Heart left ventricle (tissue), 13 donors: Measurements from ENCODE around the gene NAA16.
"Not testable (repeated sequence)": the region's sequence is repeated elsewhere in the genome, so short reads cannot be mapped to it uniquely, and the experiment has no call there.

Experiments
- POLR2A ChIP-seq, 2 donors: fragments of 450-650 bp; IDR thresholded peaks; one replicate each; pipeline ENCODE4 v1.6.1; 2017; ENCODE audit warnings: antibody characterized with exemption in 2 of 2, mild to moderate bottlenecking in 2 of 2, moderate library complexity in 2 of 2
- TF ChIP-seq, protein P1 (sequence below), 12 donors: fragments of 200-600 bp; sonication (generic) in 4 of 12; IDR thresholded peaks; one replicate each; pipeline versions ENCODE4 v1.5.0 to v1.8.0; 2018 to 2022; ENCODE audit warnings: antibody characterized with exemption in 12 of 12, mild to moderate bottlenecking in 5 of 12
- donor health status: ischemic (EF 13 %, LVEDD 7.1; RV severe dilation, severe dysfunction).
- donor health status: DM: no; HTN: yes; CAD: no.
- donor health status: DM: no; HTN: no; CAD: no.
- donor health status: ischemic (EF 25% LVEDD 6.9; RV normal size, moderate dysfunction).
- donor health status: ischemic (EF 25% LVEDD 5.7; RV mildly dilated, moderate dysfunction).
- donor health status: ischemic (EF 35%, LVEDD 5.7; RV mildly dilated, moderate dysfunction).
- donor health status: nonischemic (EF 11% LVEDD 7.7; RV severe dilation, severe dysfunction).
- donor health status: DM: yes; HTN: yes; CAD: no.
- donor health status: PGD.
- donor health status: ischemic (EF 29% LVEDD 5.4; RV normal size, mild dysfunction).
- donor health status: nonischemic (EF 23%, LVEDD 6.1; RV moderate dilation, normal function).

DNA sequence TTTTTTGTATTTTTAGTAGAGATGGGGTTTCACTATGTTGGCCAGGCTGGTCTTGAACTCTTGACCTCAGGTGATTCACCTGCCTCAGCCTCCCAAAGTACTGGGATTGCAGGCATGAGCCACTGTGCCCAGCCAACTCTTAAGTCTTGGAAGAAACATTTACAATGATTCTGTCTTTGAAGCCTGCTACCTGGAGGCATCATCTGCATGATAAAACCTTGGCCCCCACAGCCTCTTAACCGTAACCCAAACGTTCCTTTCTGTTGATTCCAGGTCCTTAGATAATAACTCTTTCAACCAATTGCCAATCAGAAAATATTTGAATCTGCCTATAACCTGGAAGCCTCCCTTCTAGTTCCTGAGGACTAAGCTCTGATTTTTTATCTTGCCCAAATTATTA, 31.9 kb upstream of the NAA16 start:
- TF ChIP-seq, protein P1, sequence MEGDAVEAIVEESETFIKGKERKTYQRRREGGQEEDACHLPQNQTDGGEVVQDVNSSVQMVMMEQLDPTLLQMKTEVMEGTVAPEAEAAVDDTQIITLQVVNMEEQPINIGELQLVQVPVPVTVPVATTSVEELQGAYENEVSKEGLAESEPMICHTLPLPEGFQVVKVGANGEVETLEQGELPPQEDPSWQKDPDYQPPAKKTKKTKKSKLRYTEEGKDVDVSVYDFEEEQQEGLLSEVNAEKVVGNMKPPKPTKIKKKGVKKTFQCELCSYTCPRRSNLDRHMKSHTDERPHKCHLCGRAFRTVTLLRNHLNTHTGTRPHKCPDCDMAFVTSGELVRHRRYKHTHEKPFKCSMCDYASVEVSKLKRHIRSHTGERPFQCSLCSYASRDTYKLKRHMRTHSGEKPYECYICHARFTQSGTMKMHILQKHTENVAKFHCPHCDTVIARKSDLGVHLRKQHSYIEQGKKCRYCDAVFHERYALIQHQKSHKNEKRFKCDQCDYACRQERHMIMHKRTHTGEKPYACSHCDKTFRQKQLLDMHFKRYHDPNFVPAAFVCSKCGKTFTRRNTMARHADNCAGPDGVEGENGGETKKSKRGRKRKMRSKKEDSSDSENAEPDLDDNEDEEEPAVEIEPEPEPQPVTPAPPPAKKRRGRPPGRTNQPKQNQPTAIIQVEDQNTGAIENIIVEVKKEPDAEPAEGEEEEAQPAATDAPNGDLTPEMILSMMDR (IDR thresholded peaks at IDR 0.05), result not testable (repeated sequence)
- TF ChIP-seq POLR2A (IDR thresholded peaks at IDR 0.05), result not testable (repeated sequence)
